Esophagus squamous epithelium (tissue), 4 donors: ENCODE results near the gene MRM2.

Experiments used
- POLR2A ChIP-seq, 4 donors: fragments of 450-650 bp; IDR thresholded peaks; one replicate each; pipeline ENCODE4 v1.6.1; 2017; ENCODE audit warnings: antibody characterized with exemption in 4 of 4, mild to moderate bottlenecking in 4 of 4, moderate library complexity in 3 of 4
- TF ChIP-seq, protein P1 (sequence below), 6 experiments: fragments of 450-650 bp in 4 of 6; fragments of 200-600 bp in 2 of 6; sonication (generic) in 2 of 6; IDR thresholded peaks; one replicate each; pipeline ENCODE4 v1.5.1; 2016 to 2019; ENCODE audit warnings: antibody characterized with exemption in 6 of 6, mild to moderate bottlenecking in 4 of 6, moderate library complexity in 4 of 6

DNA sequence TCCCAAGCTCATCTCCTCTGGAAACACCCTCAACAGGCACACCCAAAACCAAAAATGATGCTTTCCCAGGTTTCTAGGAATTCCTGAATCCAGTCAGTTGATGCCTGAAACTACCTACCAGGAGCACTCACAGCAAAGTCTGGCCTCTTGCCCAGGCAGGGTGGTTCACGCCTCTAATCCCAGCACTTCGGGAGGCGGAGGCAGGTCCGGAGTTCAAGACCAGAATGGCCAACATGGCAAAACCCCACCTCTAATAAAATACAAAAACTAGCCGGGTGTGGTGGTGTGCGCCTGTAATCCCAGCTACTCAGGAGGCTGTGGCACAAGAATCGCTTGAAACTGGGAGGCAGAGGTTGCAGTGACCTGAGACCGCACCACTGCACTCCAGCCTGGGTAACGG, 11.1 kb downstream of the MRM2 start:
- TF ChIP-seq, protein P1, sequence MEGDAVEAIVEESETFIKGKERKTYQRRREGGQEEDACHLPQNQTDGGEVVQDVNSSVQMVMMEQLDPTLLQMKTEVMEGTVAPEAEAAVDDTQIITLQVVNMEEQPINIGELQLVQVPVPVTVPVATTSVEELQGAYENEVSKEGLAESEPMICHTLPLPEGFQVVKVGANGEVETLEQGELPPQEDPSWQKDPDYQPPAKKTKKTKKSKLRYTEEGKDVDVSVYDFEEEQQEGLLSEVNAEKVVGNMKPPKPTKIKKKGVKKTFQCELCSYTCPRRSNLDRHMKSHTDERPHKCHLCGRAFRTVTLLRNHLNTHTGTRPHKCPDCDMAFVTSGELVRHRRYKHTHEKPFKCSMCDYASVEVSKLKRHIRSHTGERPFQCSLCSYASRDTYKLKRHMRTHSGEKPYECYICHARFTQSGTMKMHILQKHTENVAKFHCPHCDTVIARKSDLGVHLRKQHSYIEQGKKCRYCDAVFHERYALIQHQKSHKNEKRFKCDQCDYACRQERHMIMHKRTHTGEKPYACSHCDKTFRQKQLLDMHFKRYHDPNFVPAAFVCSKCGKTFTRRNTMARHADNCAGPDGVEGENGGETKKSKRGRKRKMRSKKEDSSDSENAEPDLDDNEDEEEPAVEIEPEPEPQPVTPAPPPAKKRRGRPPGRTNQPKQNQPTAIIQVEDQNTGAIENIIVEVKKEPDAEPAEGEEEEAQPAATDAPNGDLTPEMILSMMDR (IDR thresholded peaks at IDR 0.05) = no peak
- no peak for TF ChIP-seq POLR2A (IDR thresholded peaks at IDR 0.05)
